ENCODE data around the gene HTR3A.
"Not testable (repeated sequence)": the region's sequence is repeated elsewhere in the genome, so short reads cannot be mapped to it uniquely, and the experiment has no call there.

Gene HTR3A

GRCh38 chr11:113974741-113975470 lies at the start of gene HTR3A:
Gene HTR3A (plus strand): TSS chr11:113975108. CDS start chr11:113975326, 218 bp downstream.
- no peak for DNase-seq

GRCh38 chr11:113926273-113927197 lies 48.4 kb upstream of the HTR3A start:
- DNase-seq: no peak

GRCh38 chr11:113928311-113928710 lies 46.6 kb upstream of the HTR3A start:
- no peak for DNase-seq

- DNase-seq: no peak
Measured at GRCh38 chr11:113932788-113933187, 42.1 kb upstream of the HTR3A start.

- DNase-seq: not testable (repeated sequence)
Measured at GRCh38 chr11:113934193-113934592, 40.7 kb upstream of the HTR3A start.

GRCh38 chr11:113934761-113935160 lies 40.1 kb upstream of the HTR3A start:
- DNase-seq: no peak

- DNase-seq: no peak
Measured at GRCh38 chr11:113935858-113936257, 39.0 kb upstream of the HTR3A start.

GRCh38 chr11:113937918-113938317 lies 37.0 kb upstream of the HTR3A start:
- no peak for DNase-seq

GRCh38 chr11:113942256-113942655 lies 32.7 kb upstream of the HTR3A start:
- DNase-seq: no peak

- not testable (repeated sequence) for DNase-seq
Measured at GRCh38 chr11:113946162-113946561, 28.7 kb upstream of the HTR3A start.

- DNase-seq: no peak
Measured at GRCh38 chr11:113947994-113948393, 26.9 kb upstream of the HTR3A start.

- DNase-seq: no peak
Measured at GRCh38 chr11:113949891-113950290, 25.0 kb upstream of the HTR3A start.

- DNase-seq: no peak
Measured at GRCh38 chr11:113951537-113951936, 23.4 kb upstream of the HTR3A start.

- DNase-seq: no peak
Measured at GRCh38 chr11:113952070-113952469, 22.8 kb upstream of the HTR3A start.

- no peak for DNase-seq
Measured at GRCh38 chr11:113952588-113952987, 22.3 kb upstream of the HTR3A start.

GRCh38 chr11:113954235-113954634 lies 20.7 kb upstream of the HTR3A start:
- DNase-seq: no peak

GRCh38 chr11:113956986-113957385 lies 17.9 kb upstream of the HTR3A start:
- DNase-seq: no peak

- no peak for DNase-seq
Measured at GRCh38 chr11:113960702-113961330, 14.1 kb upstream of the HTR3A start.

GRCh38 chr11:113967361-113967760 lies 7.5 kb upstream of the HTR3A start:
- DNase-seq: no peak

- DNase-seq: no peak
Measured at GRCh38 chr11:113971506-113972195, 3.3 kb upstream of the HTR3A start.

- DNase-seq: no peak
Measured at GRCh38 chr11:113977071-113977490, 2.2 kb downstream of the HTR3A start.

GRCh38 chr11:113977701-113978100 lies 2.8 kb downstream of the HTR3A start:
- no peak for DNase-seq

GRCh38 chr11:113979431-113979830 lies 4.5 kb downstream of the HTR3A start:
- no peak for DNase-seq
